ENCODE results near the gene TPST2. TPM values are rescaled to one million over a fixed set of nuclear protein-coding genes. Genes with fewer than 3 reads are reported as not detected.

TPST2 gene
- polyA plus RNA-seq, 1 donor = 7.2 TPM

DNA sequence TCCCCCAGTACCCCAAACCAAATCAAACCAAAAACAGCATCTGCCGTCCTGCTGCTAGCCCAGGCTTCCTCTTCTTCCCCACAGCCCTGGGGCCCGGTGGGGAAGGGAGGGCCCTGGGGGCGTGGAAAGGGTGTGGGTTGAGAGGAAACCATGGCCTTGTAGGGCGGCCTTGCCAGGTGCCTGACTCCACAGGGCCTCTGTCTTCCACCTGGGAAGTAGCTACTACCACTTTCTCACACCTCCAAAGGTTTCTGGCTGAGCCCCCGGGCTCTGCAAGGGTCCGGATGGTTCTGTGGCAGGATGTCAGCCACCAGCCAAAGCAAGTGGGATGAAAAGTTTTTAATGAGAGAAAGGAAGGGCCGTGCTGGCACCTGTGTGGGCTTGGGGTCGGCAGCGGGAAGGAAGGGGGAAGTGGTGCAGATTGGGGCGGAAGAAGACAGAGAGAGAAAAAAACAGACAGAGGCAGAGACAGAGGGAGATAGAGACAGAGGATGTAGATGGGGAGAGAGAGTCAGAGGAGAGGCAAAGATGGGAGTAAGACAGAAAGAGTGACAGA lies 10.5 kb downstream of the TPST2 start:
- DNase-seq = no peak

GRCh38 chr22:26577081-26577480 lies 12.9 kb downstream of the TPST2 start:
- DNase-seq = no peak

DNA sequence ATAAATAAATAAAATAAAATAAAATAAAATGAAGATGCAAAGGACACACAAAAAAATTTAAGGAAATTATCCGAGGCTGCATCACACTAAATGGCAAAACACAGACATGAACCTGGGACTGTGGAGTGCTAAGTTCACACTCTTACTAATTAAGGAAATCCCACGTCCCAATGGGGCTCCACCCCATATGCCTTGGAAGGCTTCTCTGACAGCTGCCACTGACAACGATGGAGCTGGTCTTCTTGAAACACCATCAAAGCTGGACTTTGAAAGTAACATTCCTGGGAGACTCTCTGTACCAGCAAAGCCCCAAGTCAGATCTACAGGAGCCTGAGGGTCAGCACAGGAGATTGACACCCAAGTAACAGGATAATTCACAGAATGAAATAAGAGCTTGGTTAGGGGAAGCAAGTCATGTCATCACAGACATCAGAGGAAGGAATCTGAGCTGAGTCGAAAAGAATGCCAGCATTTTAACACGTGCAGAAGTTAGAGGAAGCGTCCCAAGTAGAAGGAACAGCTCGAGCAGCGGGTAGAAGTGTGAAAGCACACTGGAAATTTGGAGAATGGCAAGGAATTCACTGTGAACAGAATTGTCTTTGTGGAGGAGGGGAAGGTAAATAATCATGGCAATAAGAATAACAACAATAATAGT lies 13.8 kb downstream of the TPST2 start:
- no peak for DNase-seq

GRCh38 chr22:26574001-26574723 lies 15.8 kb downstream of the TPST2 start:
- DNase-seq = no peak

DNA sequence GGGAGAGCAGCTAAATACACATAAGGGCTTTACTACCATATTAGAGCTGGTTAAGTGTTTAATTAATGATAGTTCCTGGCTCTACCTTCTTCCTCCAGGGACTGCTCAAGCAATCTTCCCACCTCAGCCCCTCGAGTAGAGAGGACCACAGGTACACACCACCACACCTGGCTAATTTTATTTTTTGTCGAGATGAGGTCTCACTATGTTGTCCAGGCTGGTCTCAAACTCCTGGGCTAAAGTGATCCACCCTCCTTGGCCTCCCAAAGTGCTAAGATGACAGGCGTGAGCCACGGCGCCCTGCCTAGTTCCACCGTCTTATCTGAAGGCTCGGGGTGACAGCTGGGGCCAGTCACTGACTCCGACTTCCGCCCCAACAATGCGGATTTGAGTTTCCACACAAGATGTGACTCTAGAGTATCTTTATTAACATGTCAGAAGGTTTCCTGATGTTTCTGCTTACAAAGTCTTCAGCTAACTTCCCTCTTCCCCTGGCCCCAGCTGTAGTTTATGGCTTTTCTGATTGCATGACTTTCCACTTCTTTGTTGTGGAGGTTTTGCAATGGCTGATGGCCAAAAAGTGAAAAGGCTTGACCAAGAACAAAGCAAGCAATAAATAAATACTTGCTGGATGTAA lies 16.8 kb downstream of the TPST2 start:
- DNase-seq = no peak

DNA sequence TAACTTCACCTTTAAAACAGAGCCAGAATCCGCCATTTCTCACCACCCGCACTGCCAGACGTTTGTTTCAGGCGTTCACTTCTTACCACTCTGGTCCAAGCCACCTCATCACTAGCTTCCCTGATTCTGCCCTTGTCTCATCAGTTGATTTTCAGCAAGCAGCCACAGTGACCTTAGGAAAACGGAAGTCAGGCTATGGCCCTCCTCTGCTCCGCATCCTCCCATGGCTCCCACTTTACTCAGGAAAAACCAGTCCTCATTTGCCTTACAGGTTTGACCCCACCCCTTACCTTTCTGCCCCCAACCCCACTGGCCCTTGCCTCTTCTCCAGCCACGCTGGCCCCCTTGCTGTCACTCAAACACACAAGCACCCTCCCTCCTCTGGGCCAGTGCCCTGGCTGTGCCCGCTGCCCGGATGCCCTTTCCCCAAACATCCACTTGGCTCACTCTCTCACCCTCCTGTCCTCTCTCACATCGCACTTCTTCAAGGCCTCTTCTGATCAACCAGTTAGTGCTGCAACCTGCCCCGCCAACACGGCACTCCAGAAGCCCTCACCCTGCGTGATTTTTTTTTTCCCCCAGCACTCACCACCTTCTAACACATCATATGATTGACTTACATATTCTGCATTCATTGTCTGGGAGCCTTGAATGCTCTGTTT lies 18.9 kb downstream of the TPST2 start:
- DNase-seq = no peak

DNA sequence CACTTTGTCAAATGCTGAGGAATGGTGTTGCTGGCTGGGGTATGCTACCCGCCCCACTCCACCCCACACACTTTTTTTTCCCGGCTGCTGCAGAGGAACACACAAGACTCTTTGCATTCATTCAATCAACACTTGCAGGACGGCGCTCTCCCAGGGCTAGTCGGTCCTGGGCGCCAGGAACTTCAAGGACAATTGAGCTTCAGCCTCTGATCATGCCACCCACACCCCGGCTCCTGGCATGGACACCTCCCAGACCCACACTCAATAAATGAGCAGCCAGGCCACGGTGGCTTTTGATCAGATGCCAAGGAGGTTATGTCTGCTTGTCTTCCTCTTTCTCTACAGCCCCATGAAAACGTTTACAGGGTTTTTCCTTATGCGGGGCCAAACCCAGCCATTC lies 19.8 kb downstream of the TPST2 start:
- no peak for DNase-seq

DNA sequence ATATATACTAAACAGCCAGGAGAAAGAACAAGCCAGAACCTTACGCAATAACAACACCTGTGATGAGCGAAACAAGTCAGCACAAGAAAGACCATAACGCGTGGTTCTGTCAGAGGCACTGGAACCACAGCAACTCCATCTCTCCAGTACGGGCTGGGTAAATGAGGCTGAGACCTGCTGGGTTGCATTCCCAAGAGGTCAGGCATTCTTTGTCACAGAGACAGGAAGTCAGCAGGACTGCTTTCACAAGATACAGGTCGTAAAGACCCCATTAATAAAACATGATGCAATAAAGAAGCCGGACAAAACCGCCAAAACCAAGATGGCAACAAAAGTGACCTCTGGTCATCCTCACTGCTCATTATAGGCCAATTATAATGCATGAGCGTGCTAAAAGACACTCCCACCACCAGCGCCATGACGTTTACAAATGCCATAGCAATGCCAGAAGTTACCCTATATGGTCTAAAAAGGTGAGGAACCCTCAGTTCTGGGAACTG lies 21.7 kb downstream of the TPST2 start:
- no peak for DNase-seq

DNA sequence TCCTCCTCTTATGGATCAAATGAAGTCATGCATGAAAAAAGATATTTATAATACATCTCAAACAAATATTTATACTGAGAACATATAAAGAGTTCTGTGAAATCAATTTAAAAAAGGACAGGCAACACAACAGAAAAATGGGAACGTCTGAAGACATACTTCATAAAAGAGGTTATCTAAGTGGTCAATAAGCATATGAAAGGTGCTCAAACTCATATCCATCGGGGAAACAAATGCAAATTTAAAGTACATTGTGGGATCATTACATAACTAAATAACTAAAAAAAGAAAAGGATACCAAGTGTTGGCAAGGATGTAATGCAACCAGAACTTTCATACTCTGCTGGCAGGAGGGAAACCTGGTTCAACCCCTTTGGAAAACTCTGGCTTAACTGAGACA lies 22.3 kb downstream of the TPST2 start:
- no peak for DNase-seq

GRCh38 chr22:26566994-26567393 lies 22.9 kb downstream of the TPST2 start:
- DNase-seq = no peak

DNA sequence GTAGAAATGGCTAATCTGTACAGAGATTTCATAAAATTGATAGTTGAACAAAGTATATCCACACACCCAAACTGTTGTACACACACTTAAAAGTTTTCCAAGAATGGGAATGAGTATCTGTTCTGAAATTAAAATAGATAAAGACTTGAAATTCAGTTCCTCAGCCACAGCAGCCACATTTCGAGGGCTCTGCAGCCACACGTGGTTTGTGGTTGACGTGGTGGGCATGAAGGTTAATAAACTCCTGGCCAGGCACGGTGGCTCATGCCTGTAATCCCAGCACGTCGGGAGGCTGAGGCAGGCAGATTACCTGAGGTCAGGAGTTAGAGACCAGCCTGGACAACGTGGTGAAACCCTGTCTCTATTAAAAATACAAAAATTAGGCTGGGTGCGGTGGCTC lies 24.0 kb downstream of the TPST2 start:
- DNase-seq = no peak

- DNase-seq = no peak
Measured at GRCh38 chr22:26565181-26565580, 24.8 kb downstream of the TPST2 start.

DNA sequence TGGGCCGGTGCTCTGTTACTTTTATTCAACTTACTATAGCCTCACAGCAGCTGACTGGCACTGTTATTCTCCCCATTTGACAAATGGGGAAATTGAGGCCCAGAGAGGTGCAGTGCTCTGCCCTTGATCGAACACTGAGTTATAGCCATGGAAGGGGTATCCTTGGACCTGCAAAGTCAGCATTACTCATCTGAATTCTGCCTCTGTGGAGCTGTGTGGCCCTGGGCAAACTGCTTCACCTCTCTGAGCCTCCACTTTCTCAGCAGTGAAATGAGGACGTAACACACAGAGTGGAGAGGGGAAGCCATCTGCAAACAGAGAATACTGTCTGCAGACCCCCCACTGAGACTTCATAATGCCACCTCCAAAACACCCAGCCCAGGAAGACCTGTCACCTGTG lies 25.3 kb downstream of the TPST2 start:
- no peak for DNase-seq

- DNase-seq = no peak
Measured at GRCh38 chr22:26564181-26564580, 25.8 kb downstream of the TPST2 start.

- no peak for DNase-seq
Measured at GRCh38 chr22:26563022-26563421, 26.9 kb downstream of the TPST2 start.

DNA sequence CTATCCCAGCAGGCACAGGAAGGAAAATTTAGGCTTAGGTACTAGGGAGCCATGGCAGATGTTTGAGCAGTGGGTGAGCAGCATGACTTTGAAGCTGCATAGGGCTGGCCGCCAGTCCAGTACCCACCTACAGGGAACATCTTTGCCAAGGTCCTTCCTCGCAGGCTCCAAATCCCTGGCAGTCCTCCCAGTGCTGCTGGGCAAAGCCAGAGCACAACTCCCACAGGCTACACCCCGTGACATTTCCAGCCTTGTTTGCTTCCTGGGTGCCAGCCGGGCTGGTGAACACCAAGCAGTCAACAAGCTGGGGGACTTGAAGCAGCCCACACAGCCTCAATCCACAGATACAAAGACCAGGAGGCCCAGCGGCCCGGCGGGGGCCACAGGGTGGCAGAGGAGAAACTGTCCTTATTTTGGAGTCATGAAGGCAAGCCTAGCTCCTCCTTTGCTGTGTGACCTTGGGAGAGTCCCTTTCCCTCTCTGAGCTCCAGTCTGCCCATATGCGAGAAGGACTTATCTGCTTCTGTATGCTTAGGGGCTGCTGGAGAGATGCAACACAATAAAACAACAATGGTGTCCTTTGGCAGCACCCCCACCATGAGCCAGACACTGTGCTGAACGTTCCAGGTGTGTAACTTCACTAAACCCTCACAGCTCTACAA lies 28.0 kb downstream of the TPST2 start:
- no peak for DNase-seq

- no peak for DNase-seq
Measured at GRCh38 chr22:26559961-26560575, 29.9 kb downstream of the TPST2 start.

GRCh38 chr22:26558248-26558895 lies 31.6 kb downstream of the TPST2 start:
- no peak for DNase-seq

- no peak for DNase-seq
Measured at GRCh38 chr22:26556904-26557303, 33.0 kb downstream of the TPST2 start.

DNA sequence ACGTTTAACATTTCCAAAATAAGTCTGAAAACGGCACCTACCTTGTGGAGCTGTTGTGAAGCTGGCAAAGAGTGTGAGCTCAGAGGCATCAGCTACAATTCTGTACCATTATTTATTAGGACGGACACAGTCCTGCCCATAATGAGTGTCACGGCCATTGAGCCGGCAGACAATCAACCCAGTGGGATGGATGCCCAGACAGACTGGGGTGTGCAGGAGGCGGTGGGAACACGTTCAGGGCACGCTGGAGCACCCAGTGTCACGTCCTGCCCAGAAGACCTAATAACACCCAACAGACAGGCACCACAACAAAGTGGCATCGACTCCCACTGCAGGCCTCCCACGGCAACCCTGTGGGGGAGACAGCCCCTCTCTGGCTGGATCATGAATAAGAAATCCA lies 34.5 kb downstream of the TPST2 start:
- DNase-seq = no peak

GRCh38 chr22:26554956-26555355 lies 35.0 kb downstream of the TPST2 start:
- no peak for DNase-seq

Data from hindlimb muscle (tissue), 1 donor.